Measurements from ENCODE around the gene CCAR1.
"Not testable (repeated sequence)": the region's sequence is repeated elsewhere in the genome, so short reads cannot be mapped to it uniquely, and the experiment has no call there.

The CCAR1 gene

GRCh38 chr10:68828833-68829232, 107.8 kb downstream of the CCAR1 start:
- DNase-seq (ENCODE audit: low read depth in 3 of 3): no peak

DNA sequence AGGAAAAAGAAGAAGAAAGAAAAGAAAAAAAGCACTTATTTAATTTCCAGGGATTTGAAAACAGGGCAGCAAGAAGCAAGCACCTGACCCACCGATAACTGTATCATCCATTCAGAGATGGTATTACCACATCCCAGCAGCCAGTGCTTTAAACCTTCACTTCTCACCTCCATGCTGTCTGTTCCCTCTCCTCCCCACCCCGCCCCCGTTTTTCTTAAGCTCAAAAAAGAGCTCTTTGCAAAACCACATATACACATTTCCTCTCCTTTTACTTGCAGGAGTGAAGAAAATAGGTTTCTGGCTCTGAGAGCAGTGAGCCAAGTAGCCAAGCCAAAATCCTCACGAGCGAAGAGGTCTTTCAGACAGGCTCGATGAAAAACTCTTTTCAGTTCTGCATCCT, 108.5 kb downstream of the CCAR1 start:
- no peak for DNase-seq (ENCODE audit: low read depth in 3 of 3)

DNA sequence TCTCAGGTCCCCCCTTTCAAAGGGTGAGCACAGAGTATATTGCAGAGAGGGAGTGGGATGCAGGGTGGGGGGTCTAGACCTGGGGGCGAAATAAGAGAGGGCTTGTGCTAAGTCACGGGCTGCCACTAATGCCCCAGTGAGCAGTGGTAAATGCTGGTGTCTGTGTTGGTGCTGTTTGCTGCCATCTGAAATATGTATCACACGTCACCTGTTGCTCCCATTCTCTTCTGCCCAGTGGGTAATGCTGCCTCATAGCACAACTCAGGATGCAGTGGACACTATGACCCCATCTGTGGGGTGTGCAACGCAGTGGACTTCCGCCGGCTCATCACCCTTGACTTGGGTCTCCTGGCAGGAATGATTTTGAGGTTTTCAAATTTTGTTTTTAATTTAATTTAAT, 108.9 kb downstream of the CCAR1 start:
- no peak for DNase-seq (ENCODE audit: low read depth in 3 of 3)

- no peak for DNase-seq (ENCODE audit: low read depth in 3 of 3)
These were observed 111.0 kb downstream of the CCAR1 start for GRCh38 chr10:68831961-68832455.

DNA sequence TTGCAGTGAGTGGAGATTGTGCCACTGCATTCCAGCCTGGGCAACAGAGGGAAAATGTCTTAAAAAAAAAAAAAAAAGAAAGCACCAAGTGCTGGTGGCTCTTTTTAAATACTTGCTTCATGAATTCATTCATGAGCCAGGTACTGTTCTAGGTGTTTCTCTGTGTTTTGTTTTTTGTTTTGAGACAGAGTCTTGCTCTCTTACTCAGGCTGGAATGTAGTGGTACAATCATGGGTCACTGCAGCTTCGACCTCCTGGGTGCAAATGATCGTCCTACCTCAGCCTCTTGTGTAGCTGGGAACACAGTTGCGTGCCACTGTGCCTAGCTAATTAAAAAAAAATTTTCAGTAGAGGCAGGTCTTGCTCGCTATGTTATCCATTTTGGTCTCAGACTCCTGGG, 111.6 kb downstream of the CCAR1 start:
- no peak for DNase-seq (ENCODE audit: low read depth in 3 of 3)

DNA sequence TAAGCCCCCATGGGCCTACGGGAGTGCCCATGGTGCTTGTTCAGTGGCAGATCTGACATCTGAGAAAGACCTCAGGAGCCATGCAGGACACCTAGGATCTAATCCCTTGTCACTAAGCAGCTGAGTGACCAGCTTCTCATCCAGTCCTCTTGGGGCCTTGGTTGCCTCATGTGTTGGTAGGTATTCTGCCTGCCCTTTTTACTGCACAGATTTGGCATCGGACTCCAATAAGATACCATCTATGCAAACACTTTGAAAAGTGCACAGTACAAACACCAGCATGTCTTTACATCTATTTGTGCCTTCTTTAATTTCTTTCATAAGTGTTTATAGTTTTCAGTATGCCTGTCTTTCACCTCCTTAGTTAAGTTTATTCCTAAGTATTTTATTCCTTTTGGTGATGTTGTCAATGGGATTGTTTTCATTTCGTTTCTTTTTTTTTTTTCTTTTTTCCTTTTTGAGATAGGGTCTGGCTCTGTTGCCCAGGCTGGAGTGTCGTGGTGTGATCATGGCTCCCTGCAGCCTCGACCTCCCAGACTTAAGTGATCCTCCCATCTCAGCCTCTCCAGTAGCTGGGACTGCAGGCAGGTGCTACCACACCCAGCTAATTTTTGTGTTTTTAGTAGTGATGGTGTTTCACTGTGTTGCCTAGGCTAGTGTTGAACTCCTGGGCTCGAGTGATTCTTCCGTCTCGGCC, 116.7 kb downstream of the CCAR1 start:
- no peak for DNase-seq (ENCODE audit: low read depth in 3 of 3)

GRCh38 chr10:68840650-68841049, 119.6 kb downstream of the CCAR1 start:
- DNase-seq (ENCODE audit: low read depth in 3 of 3): not testable (repeated sequence)

Measured in stimulated activated CD4-positive, alpha-beta T cell treated with anti-CD3 and anti-CD28 coated beads, TNF-alpha, amount 100 ng/mL, for 4 hours (primary cell).